Mesendoderm (in vitro differentiated cells): ENCODE results near the gene CDH12.
"Not testable (repeated sequence)": the region's sequence is repeated elsewhere in the genome, so short reads cannot be mapped to it uniquely, and the experiment has no call there.

ENCODE experiments used
- DNase-seq: peaks from one replicate; pipeline ENCODE4 v3.0.0; 2013
- H2AK5ac ChIP-seq: 2 replicates; pipeline ENCODE4 v1.6.1; 2013; ENCODE audit warnings: low read length, inconsistent platforms
- H2BK120ac ChIP-seq: 2 replicates; pipeline ENCODE4 v1.6.1; 2013; ENCODE audit warnings: low read depth, mild to moderate bottlenecking, low read length, moderate library complexity, mixed read lengths
- H2BK15ac ChIP-seq: replicated peaks from 2 replicates; pipeline ENCODE4 v1.6.1; 2013; ENCODE audit warnings: low read depth, mild to moderate bottlenecking, moderate library complexity
- H2BK5ac ChIP-seq: 2 replicates; pipeline ENCODE4 v1.6.1; 2013; ENCODE audit warnings: low read length, inconsistent platforms
- H3K18ac ChIP-seq: 2 replicates; pipeline ENCODE4 v1.6.1; 2013; ENCODE audit warnings: mild to moderate bottlenecking, low read length, mixed read lengths
- H3K23ac ChIP-seq: one replicate; pipeline ENCODE4 v1.6.1; 2013; ENCODE audit warnings: low read length
- H3K27ac ChIP-seq: 2 replicates; pipeline ENCODE4 v1.5.1; 2013; ENCODE audit warnings: low read depth, mild to moderate bottlenecking, inconsistent platforms, low read length, moderate library complexity
- H3K27me3 ChIP-seq: 2 replicates; pipeline ENCODE4 v1.6.1; 2013; ENCODE audit warnings: low read length, control low read depth, mild to moderate bottlenecking, inconsistent platforms; ENCODE audit not compliant: insufficient read depth, poor library complexity
- H3K36me3 ChIP-seq: 2 replicates; pipeline ENCODE4 v1.6.1; 2013; ENCODE audit warnings: low read length, inconsistent platforms; ENCODE audit not compliant: control insufficient read depth, insufficient read depth
- H3K4ac ChIP-seq: one replicate; pipeline ENCODE4 v1.6.1; 2013; ENCODE audit warnings: low read depth, mild to moderate bottlenecking, low read length, moderate library complexity
- H3K4me1 ChIP-seq: 2 replicates; pipeline ENCODE4 v1.6.1; 2013; ENCODE audit warnings: low read depth, low read length, inconsistent platforms; ENCODE audit not compliant: control insufficient read depth
- H3K4me2 ChIP-seq: 2 replicates; pipeline ENCODE4 v1.6.1; 2013; ENCODE audit warnings: low read length
- H3K4me3 ChIP-seq: 2 replicates; pipeline ENCODE4 v1.5.1; 2013; ENCODE audit warnings: mild to moderate bottlenecking, low read length
- H3K56ac ChIP-seq: one replicate; pipeline ENCODE4 v1.6.1; 2013; ENCODE audit warnings: low read length
- H3K79me1 ChIP-seq: 2 replicates; pipeline ENCODE4 v1.6.1; 2013; ENCODE audit warnings: low read length, inconsistent platforms
- H3K79me2 ChIP-seq: 2 replicates; pipeline ENCODE4 v1.6.1; 2013; ENCODE audit warnings: mild to moderate bottlenecking, low read length; ENCODE audit not compliant: control insufficient read depth, insufficient read depth
- H3K9ac ChIP-seq: 2 replicates; pipeline ENCODE4 v1.6.1; 2013; ENCODE audit warnings: low read length, inconsistent platforms
- H4K5ac ChIP-seq: one replicate; pipeline ENCODE4 v1.6.1; 2013; ENCODE audit warnings: low read length
- H4K8ac ChIP-seq: one replicate; pipeline ENCODE4 v1.6.1; 2013; ENCODE audit warnings: low read depth, mild to moderate bottlenecking, control low read depth, low read length, moderate library complexity
- WGBS: extraction: QIAGEN DNeasy Blood & Tissue Kit; methylation state at CpG from one replicate; pipeline ENCODE4 v1.1.7; 2013; ENCODE audit warnings: low lambda C conversion rate, missing lambda C conversion rate; ENCODE audit not compliant: insufficient coverage; ENCODE audit errors: extremely low coverage; 5-methylcytosine and 5-hydroxymethylcytosine counted together

CDH12 gene

GRCh38 chr5:22774214-22774613 lies 78.9 kb downstream of the CDH12 start:
- H3K79me2 ChIP-seq, H3K27me3 ChIP-seq, H3K9ac ChIP-seq, H3K4me1 ChIP-seq, H3K36me3 ChIP-seq, H3K4ac ChIP-seq, H3K23ac ChIP-seq, H2BK5ac ChIP-seq, H2BK120ac ChIP-seq, H3K79me1 ChIP-seq, H3K27ac ChIP-seq, H3K18ac ChIP-seq, H2BK15ac ChIP-seq, H3K56ac ChIP-seq, H3K4me2 ChIP-seq, H4K5ac ChIP-seq, H4K8ac ChIP-seq, H3K4me3 ChIP-seq, DNase-seq, H2AK5ac ChIP-seq: not testable (repeated sequence)
- WGBS = no CpG with 5 or more reads among the region's 1 CpG

DNA sequence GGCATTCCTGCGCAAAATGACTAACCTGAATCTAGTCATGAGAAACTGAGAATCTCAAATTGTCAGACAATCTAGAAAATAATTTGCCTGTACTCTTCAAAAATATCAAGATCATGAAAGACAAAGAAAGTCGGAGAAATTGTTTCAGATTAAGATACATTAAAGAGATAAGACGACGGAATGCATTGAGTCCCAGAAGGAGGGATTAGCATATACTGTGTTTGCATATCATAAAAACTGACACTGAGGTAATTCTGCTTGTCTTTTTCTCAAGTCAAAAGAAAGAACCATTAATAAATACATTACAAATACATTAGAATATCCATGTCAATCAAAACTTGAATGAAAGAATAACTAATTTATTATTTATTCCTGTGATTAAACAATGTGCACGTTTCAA lies 88.4 kb downstream of the CDH12 start:
- WGBS = no CpG with 5 or more reads among the region's 5 CpGs
- no peaks in the 10 kb centered on the region for H3K27me3 ChIP-seq

GRCh38 chr5:22757776-22758175 lies 95.4 kb downstream of the CDH12 start:
- Histone ChIP-seq H3K36me3 (no peaks in the 10 kb centered on the region), H3K18ac (no peak overlapping the region), H2BK120ac (no peak overlapping the region), H3K23ac (no peak overlapping the region), H3K9ac (no peak overlapping the region), H2BK15ac (no peak overlapping the region), H4K5ac (no peak overlapping the region), H3K56ac (no peak overlapping the region), H2BK5ac (no peak overlapping the region), H3K4me2 (no peak overlapping the region), H3K79me1 (no peaks in the 10 kb centered on the region), H3K4me3 (no peak overlapping the region), H4K8ac (no peak overlapping the region), H3K27me3 (no peaks in the 10 kb centered on the region), H2AK5ac (no peak overlapping the region), H3K79me2 (no peaks in the 10 kb centered on the region), H3K4ac (no peak overlapping the region), H3K27ac (no peak overlapping the region), H3K4me1 (no peaks in the 10 kb centered on the region)
- WGBS = no CpG with 5 or more reads among the region's 4 CpGs
- peak; percentile 1 for DNase-seq

More for the DNA sequence above, 88.4 kb downstream of the CDH12 start:
- Histone ChIP-seq H3K36me3 (no peaks in the 10 kb centered on the region), H3K56ac (no peak overlapping the region), H3K9ac (no peak overlapping the region), H4K8ac (no peak overlapping the region), H3K4me3 (no peak overlapping the region), H2AK5ac (no peak overlapping the region), H3K4me2 (no peak overlapping the region), H3K4ac (no peak overlapping the region), H2BK120ac (no peak overlapping the region), H3K79me2 (no peaks in the 10 kb centered on the region), H3K27ac (no peak overlapping the region), H2BK5ac (no peak overlapping the region), H3K18ac (no peak overlapping the region), H3K23ac (no peak overlapping the region), H3K4me1 (no peaks in the 10 kb centered on the region), H4K5ac (no peak overlapping the region), H3K79me1 (no peaks in the 10 kb centered on the region), H2BK15ac (no peak overlapping the region)
- DNase-seq = no peak

DNA sequence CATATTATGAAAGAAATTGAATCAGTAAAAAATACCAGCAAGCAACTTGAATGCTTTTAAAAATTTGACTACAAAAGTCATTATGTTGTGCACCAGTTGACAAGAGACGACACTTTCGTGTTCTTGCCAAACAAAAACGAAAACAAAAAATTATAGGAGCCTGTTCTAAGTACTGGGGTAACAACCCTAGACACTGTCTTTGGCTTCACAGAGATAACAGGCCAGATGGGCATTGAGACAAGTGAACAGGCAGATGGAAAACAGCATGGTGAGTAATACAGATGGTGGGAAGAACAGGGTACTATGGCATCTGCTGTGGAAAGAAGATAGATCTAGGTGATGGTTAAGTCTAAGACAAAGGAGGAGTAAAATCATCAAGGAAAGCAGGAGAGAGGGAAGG lies 99.0 kb downstream of the CDH12 start:
- H3K56ac ChIP-seq = no peak overlapping the region
- no peaks in the 10 kb centered on the region for H3K27me3 ChIP-seq
- H3K4me1 ChIP-seq = no peaks in the 10 kb centered on the region
- no peak overlapping the region for H3K9ac ChIP-seq
- H2AK5ac ChIP-seq = no peak overlapping the region
- no peak overlapping the region for H3K4me2 ChIP-seq
- no peak overlapping the region for H3K18ac ChIP-seq
- no peaks in the 10 kb centered on the region for H3K79me1 ChIP-seq
- no CpG with 5 or more reads among the region's 3 CpGs for WGBS
- H3K4ac ChIP-seq = no peak overlapping the region
- no peak overlapping the region for H2BK120ac ChIP-seq
- H3K23ac ChIP-seq = no peak overlapping the region
- no peak overlapping the region for H3K27ac ChIP-seq
- H2BK15ac ChIP-seq = no peak overlapping the region
- H4K8ac ChIP-seq = no peak overlapping the region
- H3K79me2 ChIP-seq = no peaks in the 10 kb centered on the region
- no peak overlapping the region for H4K5ac ChIP-seq
- H2BK5ac ChIP-seq = no peak overlapping the region
- no peaks in the 10 kb centered on the region for H3K36me3 ChIP-seq
- no peak for DNase-seq
- H3K4me3 ChIP-seq = no peak overlapping the region

DNA sequence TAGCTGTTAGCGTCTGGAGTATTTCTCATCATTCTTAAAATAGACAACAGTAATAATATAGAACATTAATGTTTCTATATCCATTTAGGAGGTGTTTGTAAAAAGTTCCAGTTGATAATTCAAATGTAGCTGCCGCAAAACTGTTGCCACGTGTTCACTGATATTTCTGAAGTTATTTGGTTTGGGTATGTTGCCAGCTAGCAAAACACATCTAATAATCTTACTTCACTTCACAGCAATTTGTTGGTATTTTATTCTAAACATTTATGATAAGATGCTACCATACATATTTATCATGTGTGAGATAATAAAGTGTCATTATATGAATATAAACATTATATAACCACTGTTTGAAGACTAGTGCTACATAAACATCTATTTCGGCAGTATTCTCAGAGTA lies 101.6 kb downstream of the CDH12 start:
- H2BK120ac ChIP-seq = no peak overlapping the region
- H3K27me3 ChIP-seq = no peaks in the 10 kb centered on the region
- no peak for DNase-seq
- H3K18ac ChIP-seq = no peak overlapping the region
- no peak overlapping the region for H3K27ac ChIP-seq
- H3K23ac ChIP-seq = no peak overlapping the region
- no peak overlapping the region for H3K4ac ChIP-seq
- no peak overlapping the region for H4K5ac ChIP-seq
- no peaks in the 10 kb centered on the region for H3K79me1 ChIP-seq
- no peak overlapping the region for H2BK5ac ChIP-seq
- no peak overlapping the region for H3K56ac ChIP-seq
- no peak overlapping the region for H3K9ac ChIP-seq
- H3K4me2 ChIP-seq = no peak overlapping the region
- H3K4me1 ChIP-seq = no peaks in the 10 kb centered on the region
- H3K4me3 ChIP-seq = no peak overlapping the region
- H4K8ac ChIP-seq = no peak overlapping the region
- no peak overlapping the region for H2BK15ac ChIP-seq
- no peaks in the 10 kb centered on the region for H3K79me2 ChIP-seq
- no peaks in the 10 kb centered on the region for H3K36me3 ChIP-seq
- H2AK5ac ChIP-seq = no peak overlapping the region
- WGBS = no CpG with 5 or more reads among the region's 4 CpGs

GRCh38 chr5:22736443-22737003 lies 116.6 kb downstream of the CDH12 start:
- H3K4me1 ChIP-seq = no peaks in the 10 kb centered on the region
- no peak overlapping the region for H3K27ac ChIP-seq
- no peak overlapping the region for H3K4ac ChIP-seq
- no peak overlapping the region for H2BK120ac ChIP-seq
- 100% methylated on average over 1 of the region's 3 CpGs for WGBS
- H3K79me1 ChIP-seq = no peaks in the 10 kb centered on the region
- no peak overlapping the region for H3K18ac ChIP-seq
- no peak overlapping the region for H2AK5ac ChIP-seq
- DNase-seq = no peak
- H3K56ac ChIP-seq = no peak overlapping the region
- no peak overlapping the region for H4K8ac ChIP-seq
- no peak overlapping the region for H3K23ac ChIP-seq
- no peak overlapping the region for H3K4me3 ChIP-seq
- H3K79me2 ChIP-seq = no peaks in the 10 kb centered on the region
- no peak overlapping the region for H3K4me2 ChIP-seq
- no peaks in the 10 kb centered on the region for H3K36me3 ChIP-seq
- no peaks in the 10 kb centered on the region for H3K27me3 ChIP-seq
- no peak overlapping the region for H4K5ac ChIP-seq
- H2BK15ac ChIP-seq = no peak overlapping the region
- no peak overlapping the region for H2BK5ac ChIP-seq
- no peak overlapping the region for H3K9ac ChIP-seq
